HuH-7.5 (cell line): Measurements from ENCODE around the gene CUL4A.

ENCODE experiments used
- DNase-seq: peaks from one replicate; pipeline ENCODE4 v3.0.0; 2011; ENCODE audit warnings: low spot score

Gene CUL4A

GRCh38 chr13:113179374-113180230 is 29.8 kb upstream of the CUL4A start:
- DNase-seq, result no peak

GRCh38 chr13:113182046-113182445 is 27.4 kb upstream of the CUL4A start:
- DNase-seq, result no peak

DNA sequence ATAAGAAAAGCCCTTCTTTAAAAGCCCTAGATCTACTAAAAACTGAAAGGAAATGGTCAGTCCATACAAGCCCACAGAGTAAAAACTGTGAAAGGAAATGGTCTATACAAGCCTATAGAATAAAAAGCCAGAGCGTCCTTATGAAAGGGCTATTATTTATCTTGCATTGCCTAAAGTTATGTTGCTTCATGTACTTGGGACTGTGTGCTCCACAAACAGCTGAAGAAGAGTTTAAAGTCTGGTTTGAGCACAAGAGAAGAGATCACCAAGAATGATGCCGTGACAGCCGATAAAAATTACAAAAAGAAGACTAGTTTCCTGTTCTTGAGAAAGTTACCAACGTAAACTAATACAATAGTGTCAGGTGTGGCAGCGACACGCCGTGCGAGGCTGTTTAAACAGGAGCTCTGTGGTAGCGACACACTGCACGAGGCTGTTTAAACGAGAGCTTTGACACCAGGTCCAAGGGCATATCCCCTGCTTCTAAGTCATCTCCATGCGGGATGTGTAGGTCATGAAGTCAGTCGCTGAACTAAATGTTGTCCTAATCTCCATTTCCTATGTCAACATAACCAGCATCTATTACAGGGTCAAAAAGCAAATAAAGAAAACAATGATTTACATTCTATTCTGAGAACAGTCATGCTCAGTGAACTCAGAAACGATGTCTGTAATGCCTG is 25.8 kb upstream of the CUL4A start:
- DNase-seq, result peak; percentile 51

DNA sequence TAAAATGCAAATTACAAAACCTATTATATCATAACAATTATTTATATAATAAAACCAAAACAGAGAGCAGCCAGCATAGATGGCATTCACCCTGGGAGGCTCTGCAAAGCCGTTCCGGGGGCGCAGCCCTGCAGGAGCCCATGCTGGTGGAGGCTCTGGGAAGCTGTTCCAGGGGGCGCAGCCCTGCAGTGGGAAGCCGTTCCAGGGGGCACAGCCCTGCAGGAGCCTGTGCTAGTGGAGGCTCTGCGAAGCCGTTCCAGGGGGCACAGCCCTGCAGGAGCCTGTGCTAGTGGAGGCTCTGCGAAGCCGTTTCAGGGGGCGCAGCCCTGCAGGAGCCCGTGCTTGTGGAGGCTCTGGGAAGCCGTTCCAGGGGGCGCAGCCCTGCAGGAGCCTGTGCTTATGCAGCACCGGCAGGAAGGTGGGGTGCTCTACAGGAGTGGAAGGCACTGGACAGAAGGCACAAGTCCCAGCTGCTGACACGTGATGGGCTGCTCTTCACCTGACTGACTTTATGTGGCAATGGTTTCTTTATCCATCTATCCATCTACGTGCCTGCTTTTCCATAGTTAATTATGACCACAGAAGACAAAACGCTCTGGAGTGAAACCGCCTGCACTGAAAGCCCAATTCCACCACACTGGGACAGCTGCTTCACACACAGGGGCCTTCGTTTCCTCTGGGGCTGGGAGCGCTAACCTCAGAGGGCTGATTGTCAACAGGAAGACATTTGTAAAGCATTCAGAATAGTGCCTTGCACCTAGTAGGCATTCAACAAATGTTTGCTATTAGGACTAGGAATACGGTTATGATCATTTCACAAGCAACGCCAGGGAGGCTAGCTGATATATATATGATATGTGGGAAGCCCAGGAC is 24.6 kb upstream of the CUL4A start:
- DNase-seq, result no peak

GRCh38 chr13:113186061-113186900 is 23.1 kb upstream of the CUL4A start:
- DNase-seq, result no peak

- DNase-seq, result no peak
These were observed 22.1 kb upstream of the CUL4A start for GRCh38 chr13:113187263-113187669.

DNA sequence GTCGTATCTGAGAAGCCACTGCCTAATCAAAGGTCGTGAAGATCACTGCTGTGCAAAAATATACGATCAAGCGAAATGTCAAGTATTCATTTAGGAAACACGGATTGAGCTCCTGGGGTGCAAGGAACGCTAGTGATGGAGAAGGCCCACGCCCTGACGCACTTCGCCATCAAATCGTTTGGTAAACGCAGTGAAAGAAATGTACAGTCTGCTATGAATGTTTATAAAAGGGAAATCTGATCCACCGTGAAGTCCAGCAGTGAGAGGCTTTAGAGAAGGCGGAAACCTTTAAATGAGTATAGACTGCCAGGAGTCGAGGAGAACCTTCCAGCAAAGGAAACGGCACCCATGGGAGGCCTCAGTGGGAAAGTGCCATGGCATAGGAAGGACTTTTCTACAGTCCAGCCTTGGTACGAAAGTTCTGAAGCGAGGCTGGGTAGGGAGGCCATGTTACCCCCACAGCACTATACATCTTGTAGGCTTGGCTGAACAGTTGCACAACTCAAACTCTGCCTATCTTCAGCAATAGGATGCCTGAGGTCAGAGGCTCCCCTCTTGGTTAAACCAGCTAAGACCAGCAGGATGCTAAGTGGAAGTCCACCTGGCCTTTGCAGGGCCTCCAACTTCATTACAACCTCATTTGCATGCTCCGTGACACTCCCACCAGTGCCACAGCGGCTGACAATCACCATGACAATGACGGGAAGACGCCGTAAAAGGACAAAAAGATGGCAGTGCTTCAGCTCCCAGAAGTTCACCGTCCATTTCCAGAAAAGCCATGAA is 21.3 kb upstream of the CUL4A start:
- DNase-seq, result no peak

DNA sequence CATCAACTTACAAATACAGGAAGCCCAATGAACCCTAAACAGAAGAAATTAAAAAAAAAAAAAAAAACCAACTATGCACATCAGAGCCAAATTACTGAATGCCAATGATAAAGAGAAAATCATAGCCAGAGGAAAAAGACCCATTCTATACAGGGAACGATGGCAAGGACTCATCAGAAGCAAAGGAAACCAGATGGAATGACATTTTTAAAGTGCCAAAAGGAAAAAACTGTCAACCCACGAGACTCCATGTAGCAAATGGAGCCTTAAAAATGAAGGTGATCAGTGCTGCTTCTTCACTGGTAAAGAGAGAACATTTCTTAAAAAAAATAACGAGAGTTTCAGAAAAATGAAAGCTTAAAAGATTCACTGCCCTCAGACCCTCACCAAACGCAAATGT is 19.2 kb upstream of the CUL4A start:
- no peak for DNase-seq

GRCh38 chr13:113192279-113192678 is 17.1 kb upstream of the CUL4A start:
- DNase-seq, result no peak

GRCh38 chr13:113192902-113193301 is 16.5 kb upstream of the CUL4A start:
- DNase-seq, result no peak

- DNase-seq, result no peak
These were observed 14.1 kb upstream of the CUL4A start for GRCh38 chr13:113195360-113195759.

- DNase-seq, result no peak
These were observed 12.3 kb upstream of the CUL4A start for GRCh38 chr13:113196970-113197737.

DNA sequence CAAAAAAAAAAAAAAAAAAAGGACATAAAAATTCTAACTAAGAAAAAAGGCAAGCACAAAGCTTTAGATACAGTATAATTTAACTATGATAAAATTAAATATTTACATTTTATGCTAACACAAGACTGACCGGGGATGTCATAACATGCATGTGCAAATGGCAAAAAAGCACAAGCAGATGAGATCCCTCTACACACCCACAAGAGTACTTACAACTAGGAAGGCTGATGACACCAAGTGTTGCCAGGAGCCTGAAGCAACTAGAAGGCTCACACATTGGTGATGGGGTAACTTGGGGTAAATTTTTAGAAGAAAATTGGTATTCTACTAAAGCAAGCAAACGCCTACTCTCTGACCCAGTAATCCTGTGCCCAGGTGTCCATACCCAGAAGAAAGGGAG is 7.6 kb upstream of the CUL4A start:
- DNase-seq, result no peak

- DNase-seq, result no peak
These were observed 6.5 kb upstream of the CUL4A start for GRCh38 chr13:113202912-113203311.

DNA sequence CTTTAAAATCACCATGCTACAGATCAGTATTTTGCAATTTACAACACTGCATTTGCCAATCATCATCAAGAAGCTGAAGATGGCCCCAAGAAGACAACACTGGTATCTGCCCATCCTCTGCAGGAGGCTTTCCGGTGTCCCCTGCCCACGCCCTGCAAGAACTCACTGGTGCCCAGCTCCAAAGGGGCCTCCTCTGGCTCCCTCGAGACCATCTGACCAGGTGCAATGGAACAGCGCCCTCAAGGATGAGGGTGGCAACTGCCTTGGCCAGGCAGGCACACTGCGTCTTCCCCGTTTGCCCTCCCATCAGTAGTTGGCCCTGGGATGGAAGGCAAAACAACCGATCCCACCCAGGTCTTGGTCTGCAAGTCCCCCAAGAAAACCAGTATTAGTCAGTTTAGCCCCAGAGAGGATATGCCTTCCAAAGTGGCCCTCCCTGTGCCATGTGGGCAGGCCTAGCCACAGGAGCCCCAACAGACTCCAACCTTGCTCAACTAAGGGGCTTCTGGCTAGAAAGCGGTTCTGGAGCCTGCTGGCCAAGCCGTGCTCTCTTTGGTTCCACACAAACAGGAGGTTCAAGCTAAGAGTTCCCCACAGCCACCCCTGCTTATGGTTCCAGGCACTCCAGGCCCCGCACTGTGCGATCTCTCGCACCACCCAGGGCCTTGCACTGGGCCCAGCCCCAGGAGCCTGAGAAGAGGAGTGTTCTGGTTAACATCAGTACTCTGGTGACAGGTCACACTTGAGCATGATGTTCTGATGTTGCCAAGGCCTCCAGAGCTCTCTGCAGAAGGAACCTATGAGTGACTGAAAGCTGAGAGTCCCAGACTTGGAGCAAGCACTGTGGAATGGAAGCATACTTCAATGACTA is 5.7 kb upstream of the CUL4A start:
- DNase-seq, result no peak

GRCh38 chr13:113204378-113204734 is 5.1 kb upstream of the CUL4A start:
- no peak for DNase-seq

- no peak for DNase-seq
These were observed 3.9 kb upstream of the CUL4A start for GRCh38 chr13:113205428-113205931.

DNA sequence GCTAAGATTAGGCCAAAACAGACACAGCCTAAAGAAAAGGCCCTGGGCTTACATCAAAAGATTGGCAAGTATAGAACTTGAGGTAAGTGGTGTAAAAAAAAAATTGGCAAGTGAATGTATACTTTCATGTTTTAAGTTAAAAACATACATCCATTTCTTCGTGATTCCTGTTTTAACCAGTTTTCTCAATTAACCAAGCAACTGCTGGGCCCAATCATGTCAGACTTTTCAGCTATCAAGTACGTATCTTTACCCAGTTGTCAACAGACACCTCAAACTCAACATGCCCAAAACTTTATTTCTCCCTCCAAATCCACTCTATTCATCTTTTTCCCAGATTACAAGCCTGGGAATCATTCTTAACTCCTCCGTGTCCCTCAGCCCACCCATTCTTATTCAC is 2.0 kb upstream of the CUL4A start:
- no peak for DNase-seq

DNA sequence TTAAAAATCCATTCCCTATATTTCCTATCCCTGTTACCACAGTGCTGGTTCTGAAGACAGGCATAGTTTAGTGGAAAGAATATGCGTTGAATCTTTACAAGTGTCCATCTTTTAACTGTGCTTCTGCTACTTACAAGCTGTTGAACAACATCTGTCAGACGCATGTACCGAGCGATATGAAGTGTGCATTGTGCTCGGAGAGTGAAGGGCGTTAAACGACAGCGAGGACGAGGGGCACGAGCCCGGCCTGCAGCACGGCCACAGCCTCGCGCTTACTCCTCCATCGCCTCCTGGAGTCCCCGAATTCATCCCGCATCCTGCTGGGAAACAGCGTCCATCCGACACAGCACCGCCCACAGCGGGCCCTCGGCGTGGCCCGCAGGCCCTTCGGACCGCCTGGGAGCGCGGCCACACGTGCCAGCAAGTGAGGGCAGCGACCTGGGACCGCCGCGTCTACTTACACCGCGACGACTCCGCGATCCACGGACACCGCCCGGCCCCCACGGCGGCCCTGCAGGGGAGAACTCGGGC is 1.5 kb upstream of the CUL4A start:
- no peak for DNase-seq
